ENCODE results near the gene AP4E1.

AP4E1 gene

DNA sequence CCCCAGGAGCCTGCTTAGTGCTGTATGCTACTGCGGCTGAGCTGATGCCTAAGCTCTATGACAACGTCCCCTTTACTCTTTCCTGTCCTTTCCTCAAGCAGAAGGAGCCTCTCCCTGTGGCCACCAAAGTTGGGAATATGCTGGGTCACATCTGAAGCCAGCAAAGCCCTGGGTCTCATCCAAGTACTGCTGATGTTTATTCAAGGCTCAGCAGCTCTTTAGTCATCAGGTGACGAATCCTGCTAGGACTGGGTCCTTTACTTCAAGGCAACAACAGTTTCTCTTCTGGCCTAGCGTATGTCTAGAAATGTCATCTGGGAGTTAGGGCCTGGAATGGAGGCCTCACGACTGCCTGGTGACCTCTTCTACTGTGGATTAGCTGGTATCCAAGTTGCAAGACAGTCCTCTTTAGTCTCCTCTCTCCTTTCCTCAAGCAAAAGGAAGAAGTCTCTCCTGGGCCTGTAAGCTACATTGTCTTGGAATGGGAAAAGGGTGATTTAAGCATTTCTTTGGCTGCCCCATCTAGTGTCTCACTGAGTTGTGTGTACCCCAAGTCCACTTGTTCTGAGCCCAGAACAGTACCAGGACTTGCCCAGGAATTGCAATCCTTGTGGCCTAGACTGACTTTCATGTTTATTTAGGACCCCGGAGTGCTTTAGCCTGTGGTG is 122.3 kb downstream of the AP4E1 start:
- DNase-seq: no peak

DNA sequence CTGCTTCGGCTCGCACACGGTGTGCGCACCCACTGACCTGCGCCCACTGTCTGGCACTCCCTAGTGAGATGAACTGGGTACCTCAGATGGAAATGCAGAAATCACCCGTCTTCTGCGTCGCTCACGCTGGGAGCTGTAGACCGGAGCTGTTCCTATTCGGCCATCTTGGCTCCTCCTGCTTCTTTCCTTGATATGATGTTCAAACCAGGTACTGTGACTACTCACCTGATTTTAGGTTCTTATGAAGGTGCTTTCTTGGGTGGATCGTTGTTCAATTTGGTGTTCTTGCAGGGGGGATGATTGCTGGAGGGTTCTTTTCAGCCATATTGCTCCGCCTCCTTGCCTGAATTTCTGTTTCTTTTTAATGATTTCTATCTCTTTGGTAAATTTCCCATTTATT is 129.0 kb downstream of the AP4E1 start:
- peak in 1 of 2 experiments; percentile 48 for DNase-seq

DNA sequence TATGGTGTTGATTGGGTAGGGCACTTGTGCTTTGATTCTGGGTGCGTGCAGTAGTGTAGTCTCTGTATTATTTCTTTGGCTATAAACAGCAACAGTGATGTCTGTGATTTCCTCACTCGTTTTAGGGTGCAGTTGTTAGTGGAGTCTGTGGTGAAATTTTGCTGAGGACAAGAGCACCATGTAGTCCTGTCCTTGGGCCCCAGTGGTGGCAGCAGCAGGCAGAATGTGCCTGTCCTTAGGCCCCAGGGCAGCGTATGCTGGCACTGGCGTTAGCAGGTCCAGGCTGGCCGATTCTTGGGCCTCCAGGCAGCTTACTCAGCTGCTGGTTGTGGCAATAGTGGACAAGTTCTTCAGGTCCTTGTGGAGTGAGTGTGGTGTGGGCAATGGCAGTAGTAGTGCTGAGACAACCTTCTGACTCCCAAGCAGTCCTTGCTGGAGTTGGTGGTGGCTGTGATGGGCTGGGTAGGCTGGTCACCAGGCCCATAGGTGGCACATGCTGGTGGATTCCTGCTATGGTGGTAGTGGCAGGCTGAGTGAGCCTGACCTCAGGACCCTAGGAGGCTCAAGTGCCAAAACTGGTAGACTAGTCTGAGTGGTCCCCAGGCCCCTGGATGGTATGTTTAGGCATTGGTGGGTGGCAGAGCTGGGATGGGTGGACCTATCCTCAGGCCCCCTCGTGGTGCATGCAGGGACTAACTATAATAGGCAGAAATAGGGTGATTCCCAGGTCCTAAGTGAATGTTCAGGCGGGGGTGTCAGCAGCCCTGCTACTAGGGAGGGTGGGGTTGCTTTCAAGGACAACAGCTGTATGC is 129.9 kb downstream of the AP4E1 start:
- peak; percentile 9 to 43 for DNase-seq

DNA sequence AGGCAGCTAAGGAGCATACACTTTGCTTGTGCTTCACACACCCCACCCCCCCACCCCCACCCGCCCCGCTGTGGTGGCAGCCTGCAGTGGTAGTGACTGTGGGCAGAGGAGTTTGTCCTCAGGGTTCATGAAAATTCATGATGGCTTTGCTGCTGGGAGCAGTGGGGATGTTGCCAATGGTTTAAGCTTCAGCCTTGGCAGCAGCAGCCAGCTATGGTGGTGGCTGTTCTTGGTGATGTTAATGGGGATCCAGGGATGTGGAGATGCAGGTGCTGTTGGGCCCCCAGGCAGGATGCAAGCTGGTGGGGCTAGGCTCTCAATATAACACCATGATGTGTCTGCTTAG is 130.5 kb downstream of the AP4E1 start:
- DNase-seq: no peak

DNA sequence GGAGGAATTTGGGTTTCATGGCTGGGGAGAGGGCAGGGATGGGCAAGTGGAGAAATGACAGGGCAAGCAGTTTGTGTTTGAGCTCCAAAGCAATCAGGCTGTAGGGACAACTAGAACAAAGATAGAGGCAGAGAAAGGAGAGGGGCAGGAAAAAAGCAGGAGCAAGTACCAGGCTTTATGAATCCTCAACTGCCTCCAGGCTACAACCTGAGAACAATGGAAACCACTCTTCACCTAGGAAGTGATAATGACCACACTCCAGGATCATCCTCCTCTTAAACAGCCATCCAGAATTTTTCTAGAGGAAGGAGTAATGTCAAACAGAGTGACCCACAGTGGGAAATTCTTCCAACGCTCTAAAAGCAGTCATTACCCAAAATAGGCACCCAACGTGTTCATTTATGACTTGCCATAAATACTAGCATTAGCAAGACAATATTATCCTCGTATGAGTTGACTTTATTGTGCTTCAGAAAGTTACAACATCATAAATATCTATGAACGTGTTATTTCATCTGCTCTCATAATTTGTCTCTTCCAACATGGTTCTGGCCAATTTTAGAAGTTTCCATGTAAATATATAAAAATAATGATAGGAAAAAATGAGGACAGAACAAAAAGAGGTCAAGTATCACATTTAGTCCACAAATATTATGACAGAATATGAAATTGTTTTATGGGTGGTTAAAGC is 135.7 kb downstream of the AP4E1 start:
- DNase-seq: no peak

DNA sequence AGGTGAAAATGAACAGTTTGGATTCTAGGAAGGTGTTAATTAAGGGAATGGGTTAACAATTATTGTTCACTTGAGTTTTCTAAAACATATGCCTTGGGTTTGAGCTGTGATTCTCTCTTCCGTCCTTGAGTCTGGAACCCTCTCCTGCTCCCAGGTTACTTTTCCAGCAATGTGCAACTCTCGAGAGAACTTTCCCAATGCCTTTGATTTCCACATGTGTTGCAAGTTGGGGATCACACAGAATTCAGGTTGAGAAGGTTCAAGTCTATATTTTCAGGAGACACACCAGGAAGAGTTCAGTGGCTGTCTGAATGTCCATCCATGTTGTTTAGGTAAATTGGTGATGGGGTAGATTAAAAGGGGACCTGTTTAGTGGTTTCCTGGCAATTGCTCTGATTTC is 137.5 kb downstream of the AP4E1 start:
- no peak for DNase-seq

DNA sequence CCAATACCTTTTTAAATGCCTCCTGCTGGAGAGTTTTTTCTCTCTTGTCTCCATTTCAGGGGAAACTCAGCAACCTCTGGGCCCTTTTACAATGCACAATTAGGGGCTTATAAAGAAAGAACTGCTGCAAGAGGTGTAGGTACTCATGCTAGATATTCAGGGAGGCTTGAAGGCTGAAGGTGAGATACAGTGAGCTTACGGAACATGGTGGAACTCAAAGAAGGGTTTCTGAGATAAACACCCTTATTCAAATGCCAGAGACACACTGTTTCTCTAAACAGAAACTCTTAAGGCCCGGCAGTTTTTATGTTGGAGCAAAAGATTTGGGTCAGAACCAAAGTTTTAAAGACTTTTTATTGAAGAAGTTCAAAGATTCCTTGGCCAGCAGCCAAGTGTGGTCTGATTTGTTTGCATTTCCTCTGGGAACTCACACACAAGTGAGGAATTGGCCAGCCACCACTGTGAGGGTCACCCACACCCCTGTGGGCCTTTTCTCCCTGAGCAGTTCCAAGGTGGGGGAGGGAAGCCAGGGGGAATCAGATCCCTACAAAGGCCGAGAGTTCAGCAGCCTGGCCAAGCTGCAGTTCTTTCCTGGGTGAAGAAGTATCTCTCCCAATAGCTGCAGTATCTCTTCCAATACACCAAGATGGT is 138.4 kb downstream of the AP4E1 start:
- no peak for DNase-seq

DNA sequence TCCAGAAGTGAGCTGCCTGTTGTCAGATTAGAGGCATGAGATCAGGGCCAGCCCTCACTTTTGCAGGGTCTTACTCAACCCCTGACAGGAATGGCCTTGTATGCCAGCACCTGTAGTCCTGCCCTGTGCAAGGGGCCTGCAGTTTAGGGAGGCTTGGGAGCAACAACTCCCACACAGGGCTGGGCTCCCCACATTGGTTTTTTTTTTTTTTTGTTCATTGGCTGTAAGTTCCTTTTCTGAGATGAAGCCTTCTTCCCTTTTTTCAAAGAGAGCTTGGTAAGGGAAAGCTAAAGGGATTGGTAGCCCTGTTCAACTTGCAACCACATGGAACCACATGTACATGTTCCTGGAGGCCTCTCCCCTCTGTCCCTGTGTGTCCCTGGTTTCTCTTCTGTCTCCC is 139.8 kb downstream of the AP4E1 start:
- DNase-seq: no peak

DNA sequence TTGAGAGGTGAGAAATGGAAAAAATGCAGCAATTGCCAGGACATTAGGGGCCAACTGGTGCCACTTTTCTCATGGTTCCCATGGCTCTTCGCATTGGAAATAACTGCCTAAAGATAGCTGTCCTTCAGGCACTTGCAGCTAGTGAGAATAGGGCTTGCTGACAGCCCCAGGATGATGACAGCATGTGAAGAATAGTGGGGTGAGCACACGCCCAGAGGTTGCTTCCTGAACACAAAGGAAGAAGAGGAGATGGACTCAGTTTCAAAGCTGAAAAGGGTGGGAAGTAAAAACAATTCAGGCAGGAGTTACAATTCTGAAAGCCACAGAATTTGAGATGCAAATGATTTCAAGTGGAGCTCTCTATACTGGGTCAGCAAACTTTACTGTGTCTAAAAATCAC is 140.6 kb downstream of the AP4E1 start:
- peak; percentile 81 to 91 for DNase-seq

DNA sequence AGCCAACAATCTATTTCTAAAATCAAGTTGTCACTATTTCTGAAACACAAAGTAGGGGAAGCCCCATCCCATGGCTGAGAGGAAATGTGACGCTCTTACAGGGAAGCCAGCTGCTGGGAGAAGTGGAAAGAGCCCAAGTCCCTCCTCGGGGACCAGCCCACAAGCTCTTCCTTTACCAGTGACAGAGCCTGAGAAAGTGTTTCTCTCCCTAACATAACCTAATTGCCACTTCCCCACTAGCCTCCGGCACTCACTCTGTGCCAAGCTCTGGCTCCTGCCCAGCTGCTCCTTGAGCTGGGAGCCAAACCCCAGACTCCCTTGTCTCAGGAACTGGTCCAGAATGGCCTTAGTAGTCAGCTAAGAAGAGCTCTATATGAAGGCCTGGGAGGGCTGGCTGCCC is 143.3 kb downstream of the AP4E1 start:
- DNase-seq: no peak

DNA sequence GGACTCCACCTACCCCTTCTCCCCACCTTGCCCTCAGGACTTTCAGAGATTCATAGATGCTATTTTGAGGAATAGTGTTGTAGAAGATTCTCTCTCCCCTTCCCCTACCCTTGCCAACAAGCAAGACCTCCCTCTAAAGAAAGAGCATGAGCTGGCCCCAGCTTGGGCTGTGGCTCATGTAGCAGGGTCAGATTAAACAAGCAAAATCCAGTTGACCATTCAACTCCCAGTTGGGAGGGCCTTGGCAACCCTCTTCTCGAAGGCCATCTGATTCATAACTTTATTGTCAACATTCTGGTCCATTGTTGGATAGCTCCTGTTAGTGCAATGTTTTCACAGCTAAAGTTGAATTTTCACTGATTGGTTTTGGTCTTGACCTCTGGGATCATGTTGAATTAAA is 145.1 kb downstream of the AP4E1 start:
- DNase-seq: no peak

DNA sequence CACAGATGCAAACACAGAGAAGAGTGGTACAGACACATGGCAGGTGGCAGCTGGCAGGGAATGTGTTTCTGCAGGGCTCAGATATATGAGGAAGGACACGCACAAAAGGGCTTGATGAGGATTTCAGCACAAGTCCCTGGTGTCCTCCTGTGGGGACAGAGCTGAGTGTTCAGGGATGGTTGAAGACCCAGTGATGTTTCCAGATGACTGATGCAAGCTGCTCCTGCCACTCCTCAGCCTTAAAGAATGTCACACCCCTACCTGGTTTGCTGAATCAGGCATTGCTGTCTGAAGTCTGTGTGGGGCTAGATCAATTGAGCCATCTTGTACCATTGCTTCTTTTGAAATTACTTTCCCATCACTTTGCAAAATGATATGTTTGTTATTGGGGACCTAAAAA is 146.1 kb downstream of the AP4E1 start:
- DNase-seq: peak in 1 of 2 experiments; percentile 27

Measured in NCI-H526 (cell line).